Uterus (tissue), 4 donors: Measurements from ENCODE around the gene LPP. TPM values are rescaled to one million over a fixed set of nuclear protein-coding genes. Genes with fewer than 3 reads are reported as not detected.

Experiments used
- DNase-seq, 2 donors: peaks; one replicate each; pipeline ENCODE4 v3.0.0-alpha.2; 2019 to 2020
- H3K27ac ChIP-seq, 2 donors: fragments of 200-600 bp; sonication (generic); 1 replicate in 1 of 2; 2 replicates in 1 of 2; pipeline ENCODE4 v1.5.1; 2016 to 2018
- H3K27me3 ChIP-seq, 2 donors: fragments of 200-600 bp; sonication (generic); one replicate each; pipeline ENCODE4 v1.5.1; 2018 to 2019; ENCODE audit warnings: control low read depth in 1 of 2
- H3K36me3 ChIP-seq, 2 donors: fragments of 200-600 bp; sonication (generic); one replicate each; pipeline ENCODE4 v1.5.1; 2019; ENCODE audit warnings: control low read depth in 1 of 2
- H3K4me1 ChIP-seq, 2 donors: fragments of 200-600 bp; sonication (generic); one replicate each; pipeline ENCODE4 v1.5.1; 2018 to 2019; ENCODE audit warnings: control low read depth in 1 of 2
- H3K4me3 ChIP-seq, 2 donors: fragments of 200-600 bp; sonication (generic); 1 replicate in 1 of 2; 2 replicates in 1 of 2; pipeline ENCODE4 v1.5.1; 2018 to 2019; ENCODE audit warnings: mild to moderate bottlenecking in 1 of 2
- H3K9me3 ChIP-seq, 2 donors: fragments of 200-600 bp; sonication (generic); one replicate each; pipeline ENCODE4 v1.5.1; 2019; ENCODE audit warnings: control low read depth in 1 of 2
- POLR2A ChIP-seq, 2 donors: fragments of 450-650 bp; IDR thresholded peaks; one replicate each; pipeline ENCODE4 v1.6.1; 2016; ENCODE audit warnings: antibody characterized with exemption in 2 of 2, mild to moderate bottlenecking in 1 of 2, moderate library complexity in 1 of 2
- intact Hi-C: fragments of 100-400 bp; cut with DNase I; formaldehyde crosslinking; loops from one replicate; pipeline ENCODE4 v1.15.1; 2023; ENCODE audit warnings: low total_unique reads
- total RNA-seq, 4 donors: library from RNA; depleted of rRNA in 3 of 4; stranded (reverse); fragments of >200 nt in 3 of 4; gene quantifications; one replicate each; pipeline versions ENCODE4 v1.1.0 to v1.2.4, GENCODE V29; 2014 to 2023
- TF ChIP-seq, protein P1 (sequence below), 4 experiments: fragments of 200-600 bp in 2 of 4; fragments of 450-650 bp in 2 of 4; sonication (generic) in 2 of 4; IDR thresholded peaks; one replicate each; pipeline ENCODE4 v1.5.1; 2016 to 2019; ENCODE audit warnings: antibody characterized with exemption in 4 of 4, mild to moderate bottlenecking in 2 of 4, moderate library complexity in 1 of 4
- donor health status: DM: yes; HTN: yes; CAD: no.

LPP gene
- total RNA-seq, 4 donors from 2014 or later: 180 to 1,374 (median 712) TPM

DNA sequence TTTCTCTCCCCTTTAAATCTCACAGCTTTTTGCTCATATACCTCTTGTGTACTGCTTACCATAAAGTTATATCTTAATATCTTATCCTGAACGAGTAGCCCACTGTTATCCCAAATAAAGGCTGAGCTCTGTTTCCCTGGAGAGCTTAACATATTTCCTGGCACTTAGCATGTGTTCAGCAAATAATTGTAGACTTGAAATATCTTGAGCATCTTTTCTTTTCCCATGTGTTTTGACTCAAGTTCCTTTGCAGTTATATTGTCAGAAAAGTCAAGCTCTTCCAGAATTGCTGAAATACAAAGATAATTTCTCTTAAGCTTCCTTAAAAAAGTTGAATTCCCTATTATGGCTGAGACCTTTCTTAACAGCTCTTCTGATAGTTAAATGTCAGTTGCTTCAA lies 150.5 kb downstream of the LPP start:
- no peak for DNase-seq
- Histone ChIP-seq H3K9me3 (no peaks in the 10 kb centered on the region), H3K36me3 (no peaks in the 10 kb centered on the region), H3K4me3 (no peak overlapping the region), H3K27ac (no peak overlapping the region), H3K27me3 (no peaks in the 10 kb centered on the region), H3K4me1 (peaks cover 0 to 3% of the 10 kb centered on the region in 2 donors)
- intact Hi-C loops: no loop called here
- TF ChIP-seq, protein P1, sequence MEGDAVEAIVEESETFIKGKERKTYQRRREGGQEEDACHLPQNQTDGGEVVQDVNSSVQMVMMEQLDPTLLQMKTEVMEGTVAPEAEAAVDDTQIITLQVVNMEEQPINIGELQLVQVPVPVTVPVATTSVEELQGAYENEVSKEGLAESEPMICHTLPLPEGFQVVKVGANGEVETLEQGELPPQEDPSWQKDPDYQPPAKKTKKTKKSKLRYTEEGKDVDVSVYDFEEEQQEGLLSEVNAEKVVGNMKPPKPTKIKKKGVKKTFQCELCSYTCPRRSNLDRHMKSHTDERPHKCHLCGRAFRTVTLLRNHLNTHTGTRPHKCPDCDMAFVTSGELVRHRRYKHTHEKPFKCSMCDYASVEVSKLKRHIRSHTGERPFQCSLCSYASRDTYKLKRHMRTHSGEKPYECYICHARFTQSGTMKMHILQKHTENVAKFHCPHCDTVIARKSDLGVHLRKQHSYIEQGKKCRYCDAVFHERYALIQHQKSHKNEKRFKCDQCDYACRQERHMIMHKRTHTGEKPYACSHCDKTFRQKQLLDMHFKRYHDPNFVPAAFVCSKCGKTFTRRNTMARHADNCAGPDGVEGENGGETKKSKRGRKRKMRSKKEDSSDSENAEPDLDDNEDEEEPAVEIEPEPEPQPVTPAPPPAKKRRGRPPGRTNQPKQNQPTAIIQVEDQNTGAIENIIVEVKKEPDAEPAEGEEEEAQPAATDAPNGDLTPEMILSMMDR (IDR thresholded peaks at IDR 0.05): no peak
- no peak for TF ChIP-seq POLR2A (IDR thresholded peaks at IDR 0.05)

DNA sequence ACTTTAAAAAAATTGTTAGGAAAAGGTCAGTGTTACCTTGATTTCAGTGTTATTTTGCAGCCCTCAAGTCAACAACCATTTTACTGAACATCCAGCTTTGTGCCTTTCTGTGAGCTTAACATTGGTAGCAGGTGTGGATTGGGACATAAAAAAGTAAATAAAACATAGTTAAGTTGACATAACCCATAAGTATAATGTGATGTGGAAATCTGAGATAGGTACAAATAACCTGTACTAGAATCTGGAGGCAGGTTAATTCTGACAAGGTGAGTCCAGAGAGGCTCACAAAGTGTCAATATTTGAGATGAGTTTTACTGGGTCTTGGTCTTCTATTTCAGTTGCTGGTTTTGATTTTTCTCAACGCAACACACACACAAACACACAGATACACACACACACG lies 151.3 kb downstream of the LPP start:
- no peaks in the 10 kb centered on the region for H3K9me3 ChIP-seq
- no peak overlapping the region for H3K27ac ChIP-seq
- no peak overlapping the region for H3K4me3 ChIP-seq
- DNase-seq: no peak
- H3K36me3 ChIP-seq: no peaks in the 10 kb centered on the region
- TF ChIP-seq, protein P1 (IDR thresholded peaks at IDR 0.05): no peak
- no peak for TF ChIP-seq POLR2A (IDR thresholded peaks at IDR 0.05)
- H3K27me3 ChIP-seq: no peaks in the 10 kb centered on the region
- H3K4me1 ChIP-seq: no peaks in the 10 kb centered on the region
- intact Hi-C loops: no loop called here

DNA sequence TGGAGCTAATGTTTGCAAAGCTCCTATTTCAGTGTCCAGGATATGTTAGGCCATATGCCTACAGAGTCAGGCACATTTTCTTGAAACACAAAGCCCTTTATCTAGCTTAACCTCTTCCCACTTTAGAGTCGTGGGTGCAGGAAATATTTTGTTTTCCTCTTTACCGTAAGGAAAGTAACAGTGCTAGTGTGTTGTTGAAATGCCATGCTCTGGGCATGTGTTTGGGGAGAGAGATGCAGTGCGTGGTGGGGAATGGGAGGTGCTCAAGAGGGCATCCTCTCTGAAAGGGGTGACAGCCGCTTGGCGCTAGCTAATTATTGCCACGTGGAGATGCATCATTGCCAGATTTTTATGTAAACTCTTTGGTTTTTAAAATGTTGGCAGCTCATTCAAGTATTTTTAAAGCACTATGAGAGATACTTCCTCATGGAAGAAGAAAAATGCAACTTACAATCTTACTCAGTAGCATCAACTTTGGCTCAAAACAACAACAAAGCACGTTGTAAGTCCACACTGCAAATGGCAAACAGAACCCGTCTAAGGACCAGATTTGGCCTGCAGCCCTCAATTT lies 152.6 kb downstream of the LPP start:
- Histone ChIP-seq H3K4me1 (no peaks in the 10 kb centered on the region), H3K36me3 (no peaks in the 10 kb centered on the region), H3K4me3 (no peak overlapping the region), H3K27me3 (no peaks in the 10 kb centered on the region), H3K9me3 (no peaks in the 10 kb centered on the region), H3K27ac (no peak overlapping the region)
- no peak for DNase-seq
- TF ChIP-seq, protein P1 (IDR thresholded peaks at IDR 0.05): no peak
- no peak for TF ChIP-seq POLR2A (IDR thresholded peaks at IDR 0.05)
- intact Hi-C loops: no loop called here

DNA sequence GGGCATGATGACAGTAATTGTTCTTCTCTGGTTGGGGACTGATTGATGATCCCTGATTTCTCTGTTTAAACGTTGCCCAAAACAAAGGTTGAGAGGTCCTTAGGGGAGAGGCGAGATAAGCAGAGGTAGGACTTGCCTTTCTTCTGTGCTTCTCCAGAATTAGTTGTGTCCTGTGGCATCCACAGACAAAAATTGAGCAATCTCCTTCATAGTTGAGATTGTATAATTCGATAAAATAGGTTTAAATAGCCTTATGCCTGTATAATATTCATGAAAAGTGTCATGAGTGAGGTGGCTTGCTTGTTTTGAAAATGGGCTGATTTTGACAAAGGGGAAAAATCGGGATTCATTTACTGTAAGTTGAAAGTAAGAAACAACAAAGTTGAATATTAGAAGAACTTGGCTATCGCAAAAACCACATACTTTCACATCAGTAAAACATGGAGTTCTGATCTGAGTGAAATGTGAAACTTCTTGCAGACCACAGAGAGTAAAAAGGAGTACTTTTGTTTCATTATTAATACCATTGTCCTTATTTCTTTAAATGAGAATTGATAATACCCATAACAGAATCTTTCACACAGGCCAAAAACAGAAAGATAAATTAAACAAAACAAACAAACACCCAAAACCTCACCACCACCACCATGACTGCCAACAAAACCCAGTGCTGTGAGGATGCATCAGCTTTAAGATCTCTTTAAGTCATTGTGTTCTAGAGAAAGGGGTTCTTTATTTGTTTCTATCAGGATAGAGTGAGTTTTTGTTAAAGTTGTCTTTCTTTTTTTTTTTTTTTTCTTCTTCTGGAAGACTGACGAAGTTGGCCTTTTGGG lies 155.7 kb downstream of the LPP start:
- H3K4me1 ChIP-seq: no peaks in the 10 kb centered on the region
- no peaks in the 10 kb centered on the region for H3K36me3 ChIP-seq
- H3K9me3 ChIP-seq: no peaks in the 10 kb centered on the region
- DNase-seq: no peak
- no peak overlapping the region for H3K4me3 ChIP-seq
- intact Hi-C loops: no loop called here
- TF ChIP-seq, protein P1 (IDR thresholded peaks at IDR 0.05): no peak
- TF ChIP-seq POLR2A (IDR thresholded peaks at IDR 0.05): no peak
- H3K27me3 ChIP-seq: no peaks in the 10 kb centered on the region
- H3K27ac ChIP-seq: no peak overlapping the region

DNA sequence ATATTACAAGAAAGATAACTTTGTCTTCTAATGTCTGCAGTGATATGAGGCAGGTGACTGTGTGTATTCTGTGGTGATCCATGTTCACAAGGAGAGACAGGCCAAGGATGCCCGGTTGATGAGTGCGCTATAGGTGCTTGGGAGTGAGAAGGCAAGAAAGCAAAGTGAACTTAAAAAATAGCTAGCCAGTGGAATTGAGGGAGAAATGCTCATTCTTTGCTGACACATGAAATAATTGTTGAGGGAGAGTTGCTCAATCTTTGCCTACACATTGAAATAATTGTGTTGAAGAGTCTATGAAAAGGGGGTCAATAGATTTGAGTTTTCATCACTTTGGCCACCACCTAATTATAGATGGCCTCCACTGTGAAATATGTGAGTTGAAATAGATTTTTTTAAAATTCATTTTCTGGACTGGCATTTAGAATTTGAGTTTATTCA lies 156.3 kb downstream of the LPP start:
- H3K27ac ChIP-seq: no peak overlapping the region
- intact Hi-C loops: no loop called here
- no peaks in the 10 kb centered on the region for H3K9me3 ChIP-seq
- H3K36me3 ChIP-seq: no peaks in the 10 kb centered on the region
- no peak for DNase-seq
- no peak overlapping the region for H3K4me3 ChIP-seq
- no peaks in the 10 kb centered on the region for H3K4me1 ChIP-seq
- no peaks in the 10 kb centered on the region for H3K27me3 ChIP-seq
- TF ChIP-seq, protein P1 (IDR thresholded peaks at IDR 0.05): no peak
- TF ChIP-seq POLR2A (IDR thresholded peaks at IDR 0.05): no peak
